IMR-90 (cell line): ENCODE results near the gene TIPARP.

Experiments used
- CTCF ChIP-seq: conservative IDR thresholded peaks from 2 replicates; pipeline ENCODE4 v1.5.1; 2012; ENCODE audit warnings: mild to moderate bottlenecking, low read depth, low read length, improper control_type of control experiment
- ELK1 ChIP-seq: fragments of 150-350 bp; IDR thresholded peaks from 2 replicates; pipeline ENCODE4 v1.6.1; 2016; ENCODE audit warnings: low read depth, mild to moderate bottlenecking, low read length, moderate library complexity, borderline replicate concordance
- FOS ChIP-seq: fragments of 150-350 bp; IDR thresholded peaks from 2 replicates; pipeline ENCODE4 v1.6.1; 2016; ENCODE audit warnings: low read depth, low read length
- NFE2L2 ChIP-seq: fragments of 150-350 bp; IDR thresholded peaks from 2 replicates; pipeline ENCODE4 v1.6.1; 2016; ENCODE audit warnings: low read depth, mild to moderate bottlenecking, low read length
- POLR2A ChIP-seq: IDR thresholded peaks from 2 replicates; pipeline ENCODE4 v1.6.1; 2012; ENCODE audit warnings: mild to moderate bottlenecking, low read depth, low read length
- RAD21 ChIP-seq: IDR thresholded peaks from 2 replicates; pipeline ENCODE4 v1.6.1; 2012; ENCODE audit warnings: low read length, improper control_type of control experiment
- RCOR1 ChIP-seq: IDR thresholded peaks from 2 replicates; pipeline ENCODE4 v1.6.1; 2012; ENCODE audit warnings: mild to moderate bottlenecking, low read length, improper control_type of control experiment; ENCODE audit not compliant: insufficient replicate concordance
- USF2 ChIP-seq: fragments of 150-350 bp; IDR thresholded peaks from 2 replicates; pipeline ENCODE4 v1.6.1; 2017; ENCODE audit warnings: mild to moderate bottlenecking, antibody characterized with exemption, low read length, low read depth

GRCh38 chr3:156682963-156683362 is 8.6 kb downstream of the TIPARP start:
- TF ChIP-seq CTCF = no peak
- no peak for TF ChIP-seq FOS
- TF ChIP-seq ELK1 = no peak
- no peak for TF ChIP-seq USF2
- TF ChIP-seq POLR2A = no peak
- TF ChIP-seq RCOR1 = no peak
- no peak for TF ChIP-seq NFE2L2
- TF ChIP-seq RAD21 = no peak
